ENCODE results near the gene SKIL. TPM values are rescaled to one million over a fixed set of nuclear protein-coding genes. Genes with fewer than 3 reads are reported as not detected.

The SKIL gene
- total RNA-seq, 2 experiments from 2014 or later = 20.9 to 22.7 TPM

DNA sequence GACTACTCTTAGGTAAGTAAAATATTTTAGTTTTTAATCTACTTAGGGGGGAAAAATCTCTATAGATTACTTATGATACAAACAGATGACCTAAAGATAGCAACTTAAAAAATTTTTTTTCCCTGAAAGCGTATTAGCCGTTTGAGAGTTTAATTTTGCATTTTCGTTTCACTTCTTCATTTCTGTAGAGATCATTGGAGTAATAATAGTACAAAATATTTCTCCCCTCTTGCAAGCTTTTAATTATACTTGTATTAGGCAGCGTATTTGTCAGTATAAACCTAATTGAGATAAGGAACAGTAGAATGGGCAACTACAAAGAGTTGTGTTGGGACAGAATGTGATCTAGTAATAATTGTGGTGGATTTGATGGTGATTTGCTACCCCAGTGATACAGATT is 10.3 kb downstream of the SKIL start:
- Mint-ChIP-seq H3K27ac (no peak overlapping the region), H3K4me3 (no peak overlapping the region), H3K4me1 (ENCODE audit: low read depth) (peaks cover 37% of the 10 kb centered on the region), H3K9me3 (no peaks in the 10 kb centered on the region), H3K27me3 (no peaks in the 10 kb centered on the region), H3K36me3 (peaks cover 16% of the 10 kb centered on the region)
- no peak for DNase-seq
- POLR2A ChIA-PET = no interaction called here
- intact Hi-C loops (cut with micrococcal nuclease) = no loop called here
- CTCF ChIA-PET = no interaction called here

DNA sequence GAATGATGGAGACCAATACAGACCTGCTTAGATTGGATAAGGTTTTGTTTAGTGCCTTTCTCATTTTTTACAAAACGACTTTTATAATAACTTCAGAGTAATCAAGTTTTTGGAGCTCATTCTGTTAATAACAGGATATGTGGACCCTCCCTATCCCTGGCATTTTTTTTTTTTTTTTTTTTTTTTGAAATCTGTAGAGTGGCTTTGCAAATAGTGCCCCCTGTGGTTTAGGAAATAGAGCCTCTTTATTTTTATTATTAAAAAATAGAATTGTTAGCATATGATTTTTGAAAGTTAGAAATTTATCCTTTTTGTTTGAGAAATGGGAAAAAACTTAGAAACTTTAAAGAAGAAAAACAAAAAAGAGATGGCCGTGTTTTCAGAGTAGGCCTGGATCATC is 11.4 kb downstream of the SKIL start:
- ChIA-PET CTCF (no interaction called here), POLR2A (no interaction called here)
- no peak overlapping the region for H3K27ac Mint-ChIP-seq
- H3K36me3 Mint-ChIP-seq = peaks cover 9% of the 10 kb centered on the region
- no peak overlapping the region for H3K4me3 Mint-ChIP-seq
- H3K4me1 Mint-ChIP-seq (ENCODE audit: low read depth) = peaks cover 33% of the 10 kb centered on the region
- intact Hi-C loops (cut with micrococcal nuclease) = no loop called here
- no peaks in the 10 kb centered on the region for H3K9me3 Mint-ChIP-seq
- DNase-seq = no peak
- H3K27me3 Mint-ChIP-seq = no peaks in the 10 kb centered on the region

DNA sequence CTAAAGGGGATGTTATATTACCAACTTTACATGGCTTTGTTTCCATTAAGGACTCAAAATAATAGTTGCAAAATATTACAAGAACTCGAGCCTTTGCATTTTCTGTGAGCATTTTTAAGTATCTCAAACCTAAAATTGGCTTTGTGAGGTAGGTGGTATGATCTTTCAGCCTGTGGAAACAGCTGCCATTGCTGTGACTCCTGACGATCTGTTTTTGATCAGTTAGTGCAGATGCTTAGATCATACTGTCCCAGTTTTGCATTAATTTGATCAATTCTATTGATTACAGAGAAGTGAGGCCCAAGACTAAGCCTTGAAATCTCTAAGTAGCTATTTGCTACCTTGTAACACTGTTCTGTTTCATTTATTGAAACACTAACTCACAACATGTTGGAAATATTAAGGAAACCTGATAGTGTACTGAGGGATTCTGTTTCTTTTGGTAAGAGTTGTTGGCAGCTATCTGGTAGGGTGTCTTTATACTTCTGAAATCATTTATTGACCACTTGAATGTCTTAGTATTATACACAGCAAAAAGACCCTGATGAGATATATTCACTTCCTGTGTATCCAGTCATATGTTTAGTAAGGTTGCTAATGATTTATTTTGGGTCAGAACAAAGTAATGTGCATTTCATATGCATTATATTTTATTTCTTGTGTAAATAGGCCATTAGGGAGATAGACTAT is 14.8 kb downstream of the SKIL start:
- Mint-ChIP-seq H3K9me3 (no peaks in the 10 kb centered on the region), H3K4me3 (no peak overlapping the region), H3K27ac (no peak overlapping the region), H3K4me1 (ENCODE audit: low read depth) (peaks cover 29% of the 10 kb centered on the region), H3K36me3 (no peaks in the 10 kb centered on the region), H3K27me3 (no peaks in the 10 kb centered on the region)
- intact Hi-C loops (cut with micrococcal nuclease) = no loop called here
- ChIA-PET POLR2A (no interaction called here), CTCF (no interaction called here)
- no peak for DNase-seq

DNA sequence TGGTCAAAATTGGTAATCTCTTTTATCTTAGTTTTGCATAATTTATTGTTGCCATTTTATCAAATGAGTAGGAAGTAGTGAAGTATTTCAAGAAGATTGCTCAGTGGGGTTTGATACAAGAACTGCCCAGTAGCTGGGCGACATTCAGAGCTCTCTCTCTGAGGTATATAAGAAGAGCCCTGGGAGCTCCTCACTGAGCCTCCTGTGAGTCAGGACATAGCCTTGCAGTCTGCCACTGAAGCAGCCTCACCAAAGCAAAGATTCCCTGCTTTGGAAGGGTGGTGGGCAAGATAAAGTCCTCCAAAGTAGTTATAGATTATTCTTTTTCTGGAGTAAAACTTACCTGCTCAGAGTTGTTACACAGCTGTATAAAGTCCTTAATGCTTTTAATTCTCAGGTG is 26.1 kb downstream of the SKIL start:
- Mint-ChIP-seq H3K4me3 (no peak overlapping the region), H3K4me1 (ENCODE audit: low read depth) (peaks cover 6% of the 10 kb centered on the region), H3K9me3 (peaks cover 6% of the 10 kb centered on the region), H3K36me3 (peaks cover 30% of the 10 kb centered on the region), H3K27ac (no peak overlapping the region), H3K27me3 (no peaks in the 10 kb centered on the region)
- ChIA-PET POLR2A (no interaction called here), CTCF (interaction anchor here (1.1 to 2.6 kb wide), 3 partner anchors 30 to 428 kb away, joined by 3 to 7 read pairs (median 5); no protein-coding TSS in a partner anchor)
- DNase-seq = no peak
- intact Hi-C loops (cut with micrococcal nuclease) = no loop called here

DNA sequence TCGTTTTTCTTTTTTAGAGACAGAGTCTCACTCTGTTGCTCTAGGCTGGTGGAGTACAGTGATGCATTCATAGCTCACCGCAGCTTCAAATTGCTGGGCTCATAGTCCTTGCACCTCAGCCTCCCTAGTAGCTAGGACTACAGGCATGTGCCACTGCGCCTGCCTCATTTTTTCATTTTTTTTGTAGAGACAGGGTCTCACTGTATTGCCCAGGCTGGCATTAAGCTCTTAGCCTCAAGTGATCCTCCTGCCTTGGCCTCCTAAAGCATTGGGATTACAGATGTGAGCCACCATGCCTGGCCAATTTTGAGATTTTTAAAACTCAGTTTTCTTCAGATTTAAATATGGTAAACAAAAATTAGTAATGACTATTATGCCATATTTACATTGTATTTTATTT is 29.0 kb downstream of the SKIL start:
- intact Hi-C loops (cut with micrococcal nuclease) = no loop called here
- peaks cover 6% of the 10 kb centered on the region for H3K9me3 Mint-ChIP-seq
- CTCF ChIA-PET = no interaction called here

DNA sequence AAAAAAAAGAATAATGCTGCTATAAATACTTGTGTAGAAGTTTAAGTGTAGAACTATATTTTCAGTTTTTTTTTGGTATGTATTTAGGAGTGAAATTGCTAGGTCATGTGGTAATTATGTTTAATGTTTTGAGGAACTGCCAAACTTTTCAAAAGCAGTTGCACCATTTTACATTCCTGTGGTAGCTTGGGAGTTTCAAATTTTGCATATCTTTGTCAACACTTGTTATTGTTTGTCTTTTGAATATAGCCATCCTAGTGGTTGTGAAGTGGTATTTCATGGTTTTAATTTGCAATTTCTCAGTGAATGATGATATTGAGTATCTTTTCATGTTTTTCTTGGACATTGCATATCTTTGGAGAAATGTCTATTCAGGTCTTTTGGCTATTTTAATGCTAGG is 30.4 kb downstream of the SKIL start:
- H3K27me3 Mint-ChIP-seq = no peaks in the 10 kb centered on the region
- DNase-seq = no peak
- POLR2A ChIA-PET = no interaction called here
- no peaks in the 10 kb centered on the region for H3K4me1 Mint-ChIP-seq (ENCODE audit: low read depth)
- no peak overlapping the region for H3K4me3 Mint-ChIP-seq
- intact Hi-C loops (cut with micrococcal nuclease) = no loop called here
- H3K36me3 Mint-ChIP-seq = peaks cover 42% of the 10 kb centered on the region
- CTCF ChIA-PET = no interaction called here
- no peak overlapping the region for H3K27ac Mint-ChIP-seq
- H3K9me3 Mint-ChIP-seq = peaks cover 6% of the 10 kb centered on the region

More for the DNA sequence above, 29.0 kb downstream of the SKIL start:
- H3K27me3 Mint-ChIP-seq = no peaks in the 10 kb centered on the region
- peaks cover 34% of the 10 kb centered on the region for H3K36me3 Mint-ChIP-seq
- no peaks in the 10 kb centered on the region for H3K4me1 Mint-ChIP-seq (ENCODE audit: low read depth)
- no peak overlapping the region for H3K27ac Mint-ChIP-seq
- POLR2A ChIA-PET = no interaction called here
- no peak overlapping the region for H3K4me3 Mint-ChIP-seq
- DNase-seq = no peak

DNA sequence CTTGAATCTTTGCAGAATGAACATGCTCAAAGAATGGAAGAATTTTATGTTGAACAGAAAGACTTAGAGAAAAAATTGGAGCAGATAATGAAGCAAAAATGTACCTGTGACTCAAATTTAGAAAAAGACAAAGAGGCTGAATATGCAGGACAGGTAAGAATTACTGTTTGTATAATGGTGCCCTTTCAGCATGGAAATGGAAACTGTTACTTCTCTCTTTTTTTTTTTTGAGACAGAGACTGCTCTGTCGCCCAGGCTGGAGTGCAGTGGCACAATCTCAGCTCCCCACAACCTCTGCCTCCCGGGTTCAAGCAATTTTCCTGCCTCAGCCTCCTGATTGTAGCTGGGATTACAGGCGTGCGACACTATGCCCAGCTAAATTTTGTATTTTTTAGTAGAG is 33.6 kb downstream of the SKIL start:
- no peak for DNase-seq
- peaks cover 33% of the 10 kb centered on the region for H3K36me3 Mint-ChIP-seq
- ChIA-PET POLR2A (no interaction called here), CTCF (interaction anchor here (0.6 to 1.2 kb wide), 2 partner anchors 16 to 379 kb away, joined by 3 to 4 read pairs; no protein-coding TSS in a partner anchor)
- H3K27ac Mint-ChIP-seq = no peak overlapping the region
- H3K9me3 Mint-ChIP-seq = peaks cover 6% of the 10 kb centered on the region
- intact Hi-C loops (cut with micrococcal nuclease) = no loop called here
- H3K27me3 Mint-ChIP-seq = no peaks in the 10 kb centered on the region
- H3K4me3 Mint-ChIP-seq = no peak overlapping the region
- H3K4me1 Mint-ChIP-seq (ENCODE audit: low read depth) = no peaks in the 10 kb centered on the region

DNA sequence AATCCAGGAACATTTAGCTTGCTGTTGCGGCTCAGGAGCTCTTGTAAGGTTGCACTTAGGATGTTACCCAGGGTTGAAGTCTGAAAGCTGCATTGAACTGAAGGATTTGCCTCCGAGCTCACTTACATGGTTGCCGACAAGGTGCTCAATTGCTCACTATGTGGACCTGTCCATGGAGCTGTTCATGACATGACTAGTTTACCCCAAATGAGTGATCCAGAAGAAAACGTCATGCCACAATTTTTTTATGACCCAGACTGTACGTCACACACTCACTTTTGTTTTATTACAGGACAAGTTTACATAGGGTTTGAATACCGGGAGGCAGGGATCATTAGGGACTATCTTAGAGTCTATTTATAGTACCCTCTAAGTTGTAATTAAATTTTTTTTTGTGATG is 40.2 kb downstream of the SKIL start:
- Mint-ChIP-seq H3K4me3 (no peak overlapping the region), H3K9me3 (peaks cover 2% of the 10 kb centered on the region), H3K27ac (no peak overlapping the region), H3K27me3 (no peaks in the 10 kb centered on the region), H3K4me1 (ENCODE audit: low read depth) (no peaks in the 10 kb centered on the region), H3K36me3 (peaks cover 2% of the 10 kb centered on the region)
- no peak for DNase-seq
- intact Hi-C loops (cut with micrococcal nuclease) = no loop called here
- ChIA-PET CTCF (no interaction called here), POLR2A (interaction anchor here (0.7 kb wide), 1 partner anchor 291 kb away, joined by 3 read pairs; no protein-coding TSS in a partner anchor)

DNA sequence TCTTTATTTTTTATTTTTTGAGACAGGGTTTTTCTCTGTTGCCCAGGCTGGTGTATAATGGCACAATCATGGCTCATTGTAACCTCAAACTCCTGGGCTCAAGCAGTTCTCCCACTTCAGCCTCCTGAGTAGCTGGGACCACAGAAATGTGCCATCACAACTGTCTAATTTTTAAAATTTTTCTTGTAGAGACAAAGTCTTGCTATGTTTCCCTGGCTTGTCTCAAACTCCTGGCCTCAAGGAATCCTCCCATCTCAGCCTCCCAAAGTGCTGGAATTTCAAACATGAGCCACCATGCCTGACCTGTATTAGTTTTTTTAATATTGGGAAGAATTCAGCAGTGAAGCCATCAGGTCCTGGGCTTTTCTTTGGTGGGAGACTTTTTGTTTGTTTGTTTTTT is 47.6 kb downstream of the SKIL start:
- CTCF ChIA-PET = interaction anchor here (2.4 kb wide), 1 partner anchor 9 kb away, joined by 7 read pairs; no protein-coding TSS in a partner anchor
- Mint-ChIP-seq H3K36me3 (no peaks in the 10 kb centered on the region), H3K4me3 (no peak overlapping the region), H3K27ac (no peak overlapping the region), H3K4me1 (ENCODE audit: low read depth) (no peaks in the 10 kb centered on the region), H3K9me3 (peaks cover 5% of the 10 kb centered on the region), H3K27me3 (no peaks in the 10 kb centered on the region)
- POLR2A ChIA-PET = no interaction called here
- DNase-seq = no peak
- intact Hi-C loops (cut with micrococcal nuclease) = no loop called here

DNA sequence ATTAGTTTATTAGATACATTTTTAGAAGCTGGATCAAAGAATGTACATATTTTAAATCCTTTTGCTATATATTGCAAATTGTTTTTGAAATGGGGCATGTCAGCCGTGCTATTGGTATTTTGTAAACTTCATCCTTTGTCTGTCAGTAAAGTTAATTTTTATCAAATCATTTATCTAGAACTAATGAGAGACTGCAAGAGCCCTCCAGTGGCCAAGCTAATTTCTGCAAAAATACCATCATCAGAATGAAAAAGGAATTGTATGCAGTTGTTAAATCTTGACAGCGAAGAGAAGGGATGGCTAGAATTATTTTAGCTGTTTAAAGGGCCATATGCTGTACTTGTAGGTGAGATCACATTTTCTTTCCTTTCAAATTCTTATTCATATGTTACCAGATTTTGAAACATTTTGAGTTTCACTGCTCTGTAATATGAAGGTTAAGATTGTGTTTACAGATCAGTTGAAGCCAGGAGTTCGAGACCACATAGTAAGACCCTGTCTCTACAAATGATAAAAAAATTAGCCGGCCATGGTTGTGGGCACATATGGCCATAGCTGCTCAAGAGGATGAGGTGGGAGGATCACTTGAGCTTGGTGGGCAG is 53.0 kb downstream of the SKIL start:
- H3K27me3 Mint-ChIP-seq = no peaks in the 10 kb centered on the region
- H3K4me1 Mint-ChIP-seq (ENCODE audit: low read depth) = no peaks in the 10 kb centered on the region
- POLR2A ChIA-PET = no interaction called here
- no peaks in the 10 kb centered on the region for H3K9me3 Mint-ChIP-seq
- DNase-seq = no peak
- no peak overlapping the region for H3K27ac Mint-ChIP-seq
- intact Hi-C loops (cut with micrococcal nuclease) = loop anchor here (1.0 to 10.0 kb wide), 4 partner anchors 87 to 546 kb away; partner anchors contain the start of gene LRRC31
- H3K4me3 Mint-ChIP-seq = no peak overlapping the region
- no peaks in the 10 kb centered on the region for H3K36me3 Mint-ChIP-seq
- CTCF ChIA-PET = interaction anchor here (0.6 to 8.8 kb wide), 7 partner anchors 15 to 402 kb away, joined by 3 to 226 read pairs (median 4); no protein-coding TSS in a partner anchor

DNA sequence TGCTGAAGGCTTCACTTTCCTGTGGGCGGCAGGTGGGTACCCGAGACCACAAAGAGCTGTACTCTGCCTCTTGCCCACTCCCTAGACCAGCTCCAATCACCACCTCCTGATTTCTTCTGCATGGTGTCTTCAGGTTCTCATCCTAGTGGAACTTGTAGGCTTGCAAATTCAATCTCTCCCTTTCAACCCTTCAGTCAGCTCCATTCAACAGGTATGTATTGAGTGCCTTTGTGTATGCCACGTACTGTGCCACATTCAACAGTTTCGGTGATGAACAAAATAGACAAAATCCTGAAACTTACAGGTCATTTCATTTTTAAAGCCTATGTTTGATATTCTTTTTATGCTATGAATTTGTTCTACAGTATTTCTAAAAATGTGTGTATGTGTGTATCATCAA is 55.8 kb downstream of the SKIL start:
- no peaks in the 10 kb centered on the region for H3K9me3 Mint-ChIP-seq
- POLR2A ChIA-PET = no interaction called here
- intact Hi-C loops (cut with micrococcal nuclease) = loop anchor here (5.0 to 10.0 kb wide), 3 partner anchors 84 to 548 kb away; partner anchors contain the start of gene LRRC31
- peaks cover 3% of the 10 kb centered on the region for H3K4me1 Mint-ChIP-seq (ENCODE audit: low read depth)
- CTCF ChIA-PET = interaction anchor here (0.6 to 8.8 kb wide), 36 partner anchors 8 to 1749 kb away, joined by 3 to 226 read pairs (median 4); no protein-coding TSS in a partner anchor
- peaks cover 14% of the 10 kb centered on the region for H3K27me3 Mint-ChIP-seq
- no peaks in the 10 kb centered on the region for H3K36me3 Mint-ChIP-seq
- H3K4me3 Mint-ChIP-seq = no peak overlapping the region
- DNase-seq = no peak
- H3K27ac Mint-ChIP-seq = no peak overlapping the region

DNA sequence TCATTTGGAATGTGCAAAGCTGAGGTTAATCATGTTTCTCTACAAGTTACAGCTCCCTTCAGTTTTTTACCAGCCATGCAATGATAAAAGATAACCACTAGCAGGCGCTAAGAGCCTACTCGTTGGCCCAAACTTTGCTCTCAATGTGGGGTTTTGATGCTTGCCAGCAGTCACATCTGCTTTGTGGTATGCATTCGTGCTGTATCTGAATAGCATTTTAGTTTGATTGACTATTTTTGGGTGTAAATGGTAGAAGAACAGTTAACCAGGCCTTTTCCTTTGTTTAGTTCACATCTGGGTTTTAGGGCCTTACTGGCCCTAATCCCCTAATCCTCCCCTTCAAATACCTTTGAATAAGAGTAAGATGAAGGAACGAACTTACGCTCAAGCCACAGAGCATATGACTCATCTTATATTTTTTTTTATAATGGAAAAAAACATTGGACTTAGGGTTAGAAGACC is 56.7 kb downstream of the SKIL start:
- peaks cover 8% of the 10 kb centered on the region for H3K4me1 Mint-ChIP-seq (ENCODE audit: low read depth)
- no peaks in the 10 kb centered on the region for H3K9me3 Mint-ChIP-seq
- peaks cover 20% of the 10 kb centered on the region for H3K27me3 Mint-ChIP-seq
- peak; percentile 45 for DNase-seq
- ChIA-PET CTCF (interaction anchor here (0.5 to 8.8 kb wide), 59 partner anchors 8 to 1749 kb away, joined by 3 to 226 read pairs (median 4); no protein-coding TSS in a partner anchor), POLR2A (interaction anchor here (0.6 kb wide), 1 partner anchor 276 kb away, joined by 3 read pairs; no protein-coding TSS in a partner anchor)
- H3K36me3 Mint-ChIP-seq = no peaks in the 10 kb centered on the region
- no peak overlapping the region for H3K27ac Mint-ChIP-seq
- H3K4me3 Mint-ChIP-seq = no peak overlapping the region
- intact Hi-C loops (cut with micrococcal nuclease) = loop anchor here (1.0 to 10.0 kb wide), 5 partner anchors 83 to 549 kb away; partner anchors contain the start of gene LRRC31
